Vagina (tissue), 2 donors: Measurements from ENCODE around the gene STK24. TPM values are rescaled to one million over a fixed set of nuclear protein-coding genes. Genes with fewer than 3 reads are reported as not detected.

ENCODE experiments used
- DNase-seq, 2 donors: peaks; one replicate each; pipeline ENCODE4 v3.0.0-alpha.2; 2017; ENCODE audit errors: extremely low spot score in 2 of 2
- H3K27ac ChIP-seq: fragments of 200-600 bp; sonication (generic); one replicate; pipeline ENCODE4 v1.5.1; 2019
- H3K27me3 ChIP-seq: fragments of 200-600 bp; sonication (generic); one replicate; pipeline ENCODE4 v1.5.1; 2019
- H3K36me3 ChIP-seq, 2 donors: fragments of 200-600 bp; sonication (generic); one replicate each; pipeline ENCODE4 v1.5.1; 2017 to 2019
- H3K4me1 ChIP-seq: fragments of 200-600 bp; sonication (generic); one replicate; pipeline ENCODE4 v1.5.1; 2019
- H3K4me3 ChIP-seq, 2 donors: fragments of 200-600 bp; sonication (generic); 1 replicate in 1 of 2; 2 replicates in 1 of 2; pipeline ENCODE4 v1.5.1; 2016 to 2019
- H3K9me3 ChIP-seq: fragments of 200-600 bp; sonication (generic); one replicate; pipeline ENCODE4 v1.5.1; 2019
- POLR2A ChIP-seq, 2 donors: fragments of 450-650 bp; IDR thresholded peaks; one replicate each; pipeline ENCODE4 v1.6.1; 2017; ENCODE audit warnings: antibody characterized with exemption in 2 of 2, mild to moderate bottlenecking in 2 of 2, moderate library complexity in 2 of 2
- POLR2AphosphoS5 ChIP-seq, 2 donors: sonication (generic); formaldehyde crosslinking; IDR thresholded peaks; one replicate each; pipeline ENCODE4 v1.9.0; 2017; ENCODE audit warnings: antibody characterized with exemption in 2 of 2, mild to moderate bottlenecking in 2 of 2, low read depth in 1 of 2; ENCODE audit not compliant: insufficient read depth in 1 of 2
- intact Hi-C: fragments of 100-400 bp; cut with DNase I; formaldehyde crosslinking; loops from one replicate; pipeline ENCODE4 v1.15.1; 2023
- total RNA-seq: library from RNA; depleted of rRNA; stranded (reverse); fragments of >200 nt; gene quantifications from one replicate; pipeline ENCODE4 v1.2.3, GENCODE V29; 2016
- TF ChIP-seq, protein P1 (sequence below), 3 experiments: fragments of 450-650 bp in 2 of 3; fragments of 200-600 bp in 1 of 3; sonication (generic) in 1 of 3; IDR thresholded peaks; one replicate each; pipeline ENCODE4 v1.5.1; 2017 to 2019; ENCODE audit warnings: antibody characterized with exemption in 3 of 3, mild to moderate bottlenecking in 2 of 3, moderate library complexity in 2 of 3

STK24 gene
- total RNA-seq, 1 donor from 2014 or later = 82.5 TPM

DNA sequence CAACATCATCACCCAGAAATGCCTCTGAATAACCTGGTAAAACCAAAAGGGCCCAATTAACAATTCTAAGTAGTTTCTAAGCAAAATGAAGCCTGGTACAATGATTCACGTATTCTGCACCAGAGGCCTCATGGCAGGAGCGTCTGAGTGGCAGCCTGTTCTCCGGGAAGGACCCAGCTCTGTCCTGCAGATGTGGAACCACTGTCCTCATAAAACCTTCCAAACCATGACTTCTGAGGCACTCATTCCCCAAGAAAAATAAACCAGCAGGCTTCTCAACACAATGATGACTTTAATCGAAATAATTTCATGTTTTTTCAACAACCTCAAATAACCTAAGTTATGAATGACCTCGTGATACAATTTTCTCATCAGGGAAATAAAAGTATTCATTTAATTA lies 89.9 kb downstream of the STK24 start:
- Histone ChIP-seq H3K36me3 (no peaks in the 10 kb centered on the region), H3K27me3 (no peaks in the 10 kb centered on the region), H3K4me3 (no peak overlapping the region), H3K9me3 (no peaks in the 10 kb centered on the region), H3K4me1 (peaks cover 97% of the 10 kb centered on the region), H3K27ac (peak overlapping the region; percentile 57)
- intact Hi-C loops = loop anchor here (10.0 kb wide), 1 partner anchor 88 kb away; the partner anchor contains the start of gene STK24
- no peak for DNase-seq
- TF ChIP-seq, protein P1, sequence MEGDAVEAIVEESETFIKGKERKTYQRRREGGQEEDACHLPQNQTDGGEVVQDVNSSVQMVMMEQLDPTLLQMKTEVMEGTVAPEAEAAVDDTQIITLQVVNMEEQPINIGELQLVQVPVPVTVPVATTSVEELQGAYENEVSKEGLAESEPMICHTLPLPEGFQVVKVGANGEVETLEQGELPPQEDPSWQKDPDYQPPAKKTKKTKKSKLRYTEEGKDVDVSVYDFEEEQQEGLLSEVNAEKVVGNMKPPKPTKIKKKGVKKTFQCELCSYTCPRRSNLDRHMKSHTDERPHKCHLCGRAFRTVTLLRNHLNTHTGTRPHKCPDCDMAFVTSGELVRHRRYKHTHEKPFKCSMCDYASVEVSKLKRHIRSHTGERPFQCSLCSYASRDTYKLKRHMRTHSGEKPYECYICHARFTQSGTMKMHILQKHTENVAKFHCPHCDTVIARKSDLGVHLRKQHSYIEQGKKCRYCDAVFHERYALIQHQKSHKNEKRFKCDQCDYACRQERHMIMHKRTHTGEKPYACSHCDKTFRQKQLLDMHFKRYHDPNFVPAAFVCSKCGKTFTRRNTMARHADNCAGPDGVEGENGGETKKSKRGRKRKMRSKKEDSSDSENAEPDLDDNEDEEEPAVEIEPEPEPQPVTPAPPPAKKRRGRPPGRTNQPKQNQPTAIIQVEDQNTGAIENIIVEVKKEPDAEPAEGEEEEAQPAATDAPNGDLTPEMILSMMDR (IDR thresholded peaks at IDR 0.05) = no peak
- TF ChIP-seq POLR2AphosphoS5 (IDR thresholded peaks at IDR 0.05; ENCODE audit: insufficient read depth in 1 of 2, low read depth in 1 of 2) (no peak), POLR2A (IDR thresholded peaks at IDR 0.05) (no peak)

DNA sequence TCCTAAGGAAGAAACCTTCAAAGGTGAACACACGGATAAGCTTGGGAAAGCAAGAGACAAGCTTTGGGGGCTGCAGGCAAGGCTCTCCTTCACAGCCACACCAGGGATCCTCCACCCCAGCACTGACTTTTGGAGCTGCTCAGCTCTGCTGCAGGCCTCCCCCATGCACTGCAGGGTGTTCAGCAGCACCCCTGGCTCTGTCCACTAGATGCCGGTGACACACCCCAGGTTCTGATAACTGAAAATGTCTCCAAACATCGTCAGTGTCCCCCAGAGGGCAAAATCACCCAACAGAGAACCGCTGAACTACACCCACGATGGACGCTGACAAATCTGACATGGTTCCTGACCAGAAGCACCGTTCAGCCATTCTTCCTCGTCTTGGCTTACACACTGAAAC lies 90.5 kb downstream of the STK24 start:
- H3K27ac ChIP-seq = peak overlapping the region; percentile 91
- H3K4me3 ChIP-seq = no peak overlapping the region
- intact Hi-C loops = loop anchor here (10.0 kb wide), 1 partner anchor 88 kb away; the partner anchor contains the start of gene STK24
- no peaks in the 10 kb centered on the region for H3K36me3 ChIP-seq
- H3K9me3 ChIP-seq = no peaks in the 10 kb centered on the region
- H3K27me3 ChIP-seq = no peaks in the 10 kb centered on the region
- H3K4me1 ChIP-seq = peaks cover 100% of the 10 kb centered on the region
- DNase-seq = no peak
- TF ChIP-seq POLR2AphosphoS5 (IDR thresholded peaks at IDR 0.05; ENCODE audit: insufficient read depth in 1 of 2, low read depth in 1 of 2) (no peak), POLR2A (IDR thresholded peaks at IDR 0.05) (no peak)
- TF ChIP-seq, protein P1 (IDR thresholded peaks at IDR 0.05) = no peak

DNA sequence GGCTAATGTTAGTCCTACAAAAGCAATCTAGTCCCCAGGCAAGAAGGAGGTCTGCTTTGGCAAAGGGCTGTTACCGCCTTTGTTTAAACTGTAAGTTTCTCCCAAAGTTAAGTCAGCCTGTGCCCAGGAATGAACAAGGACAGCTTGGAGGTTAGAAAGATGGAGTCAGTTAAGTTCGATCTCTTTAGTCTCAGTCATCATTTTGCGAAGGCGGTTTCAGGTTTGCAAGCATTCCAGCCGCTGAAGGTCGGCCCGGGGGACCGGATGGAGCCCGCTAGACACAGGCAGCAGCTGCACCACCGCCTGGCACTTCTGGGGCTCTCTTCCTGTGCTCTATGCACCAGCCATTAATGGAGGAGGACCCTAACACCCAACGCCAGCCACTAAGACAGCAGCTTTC lies 91.3 kb downstream of the STK24 start:
- no peaks in the 10 kb centered on the region for H3K36me3 ChIP-seq
- intact Hi-C loops = loop anchor here (10.0 kb wide), 1 partner anchor 89 kb away; the partner anchor contains the start of gene STK24
- H3K27me3 ChIP-seq = no peaks in the 10 kb centered on the region
- no peaks in the 10 kb centered on the region for H3K9me3 ChIP-seq
- H3K4me1 ChIP-seq = peaks cover 100% of the 10 kb centered on the region
- DNase-seq = no peak
- TF ChIP-seq, protein P1 (IDR thresholded peaks at IDR 0.05) = no peak
- TF ChIP-seq POLR2AphosphoS5 (IDR thresholded peaks at IDR 0.05; ENCODE audit: insufficient read depth in 1 of 2, low read depth in 1 of 2) = no peak
- TF ChIP-seq POLR2A (IDR thresholded peaks at IDR 0.05) = no peak
- peak overlapping the region; percentile 91 for H3K27ac ChIP-seq
- no peak overlapping the region for H3K4me3 ChIP-seq

DNA sequence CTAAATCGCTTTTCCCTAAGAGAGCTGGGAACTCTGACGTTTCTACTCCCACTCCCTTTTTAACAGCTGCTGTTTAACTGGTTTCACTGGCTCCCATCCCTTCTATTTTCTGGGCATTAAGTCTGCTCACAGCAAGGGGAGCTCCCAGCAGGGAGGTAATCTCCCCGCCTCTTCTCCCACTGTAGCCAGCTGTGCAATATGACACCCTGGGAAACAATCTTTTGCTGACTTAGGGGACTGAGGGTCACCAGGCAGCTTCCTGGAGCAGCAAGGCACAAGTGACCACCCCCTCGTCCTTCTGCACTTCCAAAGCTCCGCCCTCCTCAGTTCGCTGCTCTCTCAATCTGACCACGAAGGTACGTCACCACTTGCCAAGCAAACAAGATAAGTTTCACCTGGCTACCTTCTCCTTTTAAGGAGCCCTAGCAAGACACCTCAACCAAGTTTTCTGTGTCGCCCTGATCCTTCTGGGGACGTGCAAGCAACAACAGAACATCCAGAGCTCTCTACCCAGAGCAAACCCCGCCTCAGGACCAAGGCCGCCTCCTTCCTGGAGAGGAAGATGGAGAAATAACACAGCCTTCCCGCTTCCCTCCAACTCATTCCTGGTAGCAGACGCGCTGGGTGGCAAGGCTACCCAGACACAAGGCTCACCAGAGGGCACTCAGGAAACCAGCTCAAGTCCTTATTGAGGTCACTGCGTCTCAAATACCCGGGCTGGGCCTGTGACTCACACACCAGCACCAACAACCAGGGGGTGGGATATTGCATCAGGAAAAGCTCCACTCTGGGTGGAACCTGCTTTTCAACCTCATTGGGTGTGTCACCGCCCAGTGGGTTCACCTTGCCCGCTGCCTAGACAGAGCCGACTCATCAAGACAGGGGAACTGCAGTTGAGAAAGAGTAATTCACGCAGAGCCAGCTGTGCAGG lies 92.4 kb downstream of the STK24 start:
- Histone ChIP-seq H3K4me3 (peak overlapping the region; percentile 10 to 16), H3K36me3 (no peaks in the 10 kb centered on the region), H3K27ac (peak overlapping the region; percentile 91), H3K27me3 (no peaks in the 10 kb centered on the region), H3K9me3 (no peaks in the 10 kb centered on the region), H3K4me1 (peaks cover 99% of the 10 kb centered on the region)
- TF ChIP-seq, protein P1 (IDR thresholded peaks at IDR 0.05) = no peak
- TF ChIP-seq POLR2AphosphoS5 (IDR thresholded peaks at IDR 0.05; ENCODE audit: insufficient read depth in 1 of 2, low read depth in 1 of 2) (peak; percentile 62 to 82), POLR2A (IDR thresholded peaks at IDR 0.05) (no peak)
- intact Hi-C loops = loop anchor here (10.0 kb wide), 1 partner anchor 90 kb away; the partner anchor contains the start of gene STK24
- DNase-seq = peak in 1 of 2 donors; percentile 96
